OCI-LY7 (cell line): Measurements from ENCODE around the gene HMOX1.

Experiments
- EZH2phosphoT487 ChIP-seq: fragments of 200-600 bp; sonication (generic); IDR thresholded peaks from 2 replicates; pipeline ENCODE4 v1.6.1; 2018; ENCODE audit warnings: low read depth, borderline replicate concordance, mild to moderate bottlenecking, mixed run types, antibody characterized with exemption, low read length, moderate library complexity, mixed read lengths
- TF ChIP-seq, protein P1 (sequence below): fragments of 200-600 bp; sonication (generic); conservative IDR thresholded peaks from 2 replicates; pipeline ENCODE4 v1.5.1; 2014; ENCODE audit warnings: mild to moderate bottlenecking, antibody characterized with exemption, low read length, moderate library complexity, mixed read lengths

DNA sequence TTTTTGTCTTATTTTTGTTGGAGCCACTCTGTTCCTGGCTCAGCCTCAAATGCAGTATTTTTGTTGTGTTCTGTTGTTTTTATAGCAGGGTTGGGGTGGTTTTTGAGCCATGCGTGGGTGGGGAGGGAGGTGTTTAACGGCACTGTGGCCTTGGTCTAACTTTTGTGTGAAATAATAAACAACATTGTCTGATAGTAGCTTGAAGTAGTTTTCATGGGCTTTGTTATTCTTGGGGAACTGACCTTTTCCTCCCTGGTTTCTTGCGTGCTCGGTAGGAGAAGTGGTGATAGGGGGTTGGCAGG, 13.1 kb downstream of the HMOX1 start:
- TF ChIP-seq, protein P1, sequence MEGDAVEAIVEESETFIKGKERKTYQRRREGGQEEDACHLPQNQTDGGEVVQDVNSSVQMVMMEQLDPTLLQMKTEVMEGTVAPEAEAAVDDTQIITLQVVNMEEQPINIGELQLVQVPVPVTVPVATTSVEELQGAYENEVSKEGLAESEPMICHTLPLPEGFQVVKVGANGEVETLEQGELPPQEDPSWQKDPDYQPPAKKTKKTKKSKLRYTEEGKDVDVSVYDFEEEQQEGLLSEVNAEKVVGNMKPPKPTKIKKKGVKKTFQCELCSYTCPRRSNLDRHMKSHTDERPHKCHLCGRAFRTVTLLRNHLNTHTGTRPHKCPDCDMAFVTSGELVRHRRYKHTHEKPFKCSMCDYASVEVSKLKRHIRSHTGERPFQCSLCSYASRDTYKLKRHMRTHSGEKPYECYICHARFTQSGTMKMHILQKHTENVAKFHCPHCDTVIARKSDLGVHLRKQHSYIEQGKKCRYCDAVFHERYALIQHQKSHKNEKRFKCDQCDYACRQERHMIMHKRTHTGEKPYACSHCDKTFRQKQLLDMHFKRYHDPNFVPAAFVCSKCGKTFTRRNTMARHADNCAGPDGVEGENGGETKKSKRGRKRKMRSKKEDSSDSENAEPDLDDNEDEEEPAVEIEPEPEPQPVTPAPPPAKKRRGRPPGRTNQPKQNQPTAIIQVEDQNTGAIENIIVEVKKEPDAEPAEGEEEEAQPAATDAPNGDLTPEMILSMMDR = no peak
- TF ChIP-seq EZH2phosphoT487 = no peak
